Lower lobe of right lung (tissue), 2 donors: ENCODE measurements around the gene ZCCHC14. TPM values are rescaled to one million over a fixed set of nuclear protein-coding genes. Genes with fewer than 3 reads are reported as not detected.
"Not testable (repeated sequence)": the region's sequence is repeated elsewhere in the genome, so short reads cannot be mapped to it uniquely, and the experiment has no call there.

Source experiments
- ATAC-seq, 2 donors: fragments of 200-7000 bp; cut with Tn5 transposase; one replicate each; pipeline ENCODE4 v1.9.1; 2020 to 2022; ENCODE audit warnings: mild to moderate bottlenecking in 2 of 2, moderate library complexity in 2 of 2
- DNase-seq: peaks from one replicate; pipeline ENCODE4 v3.0.0-alpha.2; 2020
- H3K27ac ChIP-seq: fragments of 200-600 bp; one replicate; pipeline ENCODE4 v1.8.0; 2022
- H3K27me3 ChIP-seq: fragments of 200-600 bp; one replicate; pipeline ENCODE4 v1.8.0; 2022; ENCODE audit warnings: low read depth
- H3K36me3 ChIP-seq: fragments of 200-600 bp; one replicate; pipeline ENCODE4 v1.8.0; 2022; ENCODE audit warnings: mild to moderate bottlenecking
- H3K4me1 ChIP-seq: fragments of 200-600 bp; one replicate; pipeline ENCODE4 v1.8.0; 2022
- H3K4me3 ChIP-seq: fragments of 200-600 bp; one replicate; pipeline ENCODE4 v1.8.0; 2022; ENCODE audit warnings: mild to moderate bottlenecking
- H3K9me3 ChIP-seq: fragments of 200-600 bp; one replicate; pipeline ENCODE4 v1.8.0; 2022
- intact Hi-C: fragments of 100-400 bp; cut with DNase I; formaldehyde crosslinking; loops from one replicate; pipeline ENCODE4 v1.11.0; 2022
- total RNA-seq: library from RNA; stranded (reverse); fragmentation: NEBNext Ultra II Directional; extraction: Animal tissue kit (Norgen Biotek cat#: 25700); gene quantifications from one replicate; pipeline ENCODE4 v1.2.1, GENCODE V29; 2021
- TF ChIP-seq, protein P1 (sequence below): fragments of 200-600 bp; IDR thresholded peaks from one replicate; pipeline ENCODE4 v1.8.0; 2022; ENCODE audit warnings: antibody characterized with exemption, mild to moderate bottlenecking
- donor health status: DM: no; HTN: yes; CAD: no; lungs with severe emphysema.

The ZCCHC14 gene
- total RNA-seq, 1 donor from 2014 or later = 23.9 TPM

DNA sequence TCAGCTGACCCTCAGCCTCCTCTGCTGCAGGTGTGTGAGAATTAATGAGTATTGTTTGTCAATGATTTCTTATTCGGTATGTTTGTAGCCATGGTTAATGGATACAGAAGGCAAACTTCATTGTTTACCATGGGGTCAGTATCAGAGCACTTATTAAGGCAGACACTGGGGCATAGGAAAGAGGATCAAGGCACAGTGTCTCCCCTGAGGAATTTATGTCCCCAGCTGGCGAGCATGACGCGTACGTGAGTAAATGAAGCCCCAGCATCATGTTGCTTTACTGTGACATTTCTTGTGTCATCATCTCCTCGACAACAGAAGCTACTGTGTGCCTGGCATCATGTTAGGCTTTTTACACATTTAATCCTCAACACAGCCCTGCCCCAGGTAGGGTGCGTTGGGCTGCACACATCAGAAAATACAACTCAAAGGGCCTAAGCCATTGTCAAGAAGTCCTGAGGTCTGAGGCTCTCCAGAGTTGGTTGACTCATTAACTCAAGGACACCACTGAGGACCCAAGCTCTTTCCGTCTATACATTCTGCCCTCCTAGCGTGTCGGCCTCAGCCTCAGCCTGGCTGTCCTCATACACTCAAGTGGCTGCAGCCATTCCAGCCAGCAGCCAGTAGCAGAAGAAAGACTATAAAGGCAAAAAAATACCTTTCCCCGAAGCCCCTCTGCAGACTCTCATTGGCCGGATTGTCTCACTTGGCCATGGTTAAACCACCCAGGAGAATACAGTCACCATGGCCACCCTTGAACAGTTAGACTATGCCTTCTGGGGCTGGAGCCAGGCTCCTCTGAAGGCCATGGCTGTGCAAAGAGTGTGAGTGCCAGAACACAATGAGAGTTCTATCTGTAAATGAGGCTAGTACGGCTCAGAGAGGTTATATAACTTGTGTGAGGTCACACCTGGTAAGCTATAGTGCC is 13.9 kb upstream of the ZCCHC14 start:
- Histone ChIP-seq H3K4me1 (peaks cover 16% of the 10 kb centered on the region), H3K9me3 (no peaks in the 10 kb centered on the region), H3K36me3 (no peaks in the 10 kb centered on the region), H3K4me3 (no peak overlapping the region), H3K27ac (no peak overlapping the region), H3K27me3 (no peaks in the 10 kb centered on the region)
- no peak for DNase-seq
- intact Hi-C loops = no loop called here
- TF ChIP-seq, protein P1, sequence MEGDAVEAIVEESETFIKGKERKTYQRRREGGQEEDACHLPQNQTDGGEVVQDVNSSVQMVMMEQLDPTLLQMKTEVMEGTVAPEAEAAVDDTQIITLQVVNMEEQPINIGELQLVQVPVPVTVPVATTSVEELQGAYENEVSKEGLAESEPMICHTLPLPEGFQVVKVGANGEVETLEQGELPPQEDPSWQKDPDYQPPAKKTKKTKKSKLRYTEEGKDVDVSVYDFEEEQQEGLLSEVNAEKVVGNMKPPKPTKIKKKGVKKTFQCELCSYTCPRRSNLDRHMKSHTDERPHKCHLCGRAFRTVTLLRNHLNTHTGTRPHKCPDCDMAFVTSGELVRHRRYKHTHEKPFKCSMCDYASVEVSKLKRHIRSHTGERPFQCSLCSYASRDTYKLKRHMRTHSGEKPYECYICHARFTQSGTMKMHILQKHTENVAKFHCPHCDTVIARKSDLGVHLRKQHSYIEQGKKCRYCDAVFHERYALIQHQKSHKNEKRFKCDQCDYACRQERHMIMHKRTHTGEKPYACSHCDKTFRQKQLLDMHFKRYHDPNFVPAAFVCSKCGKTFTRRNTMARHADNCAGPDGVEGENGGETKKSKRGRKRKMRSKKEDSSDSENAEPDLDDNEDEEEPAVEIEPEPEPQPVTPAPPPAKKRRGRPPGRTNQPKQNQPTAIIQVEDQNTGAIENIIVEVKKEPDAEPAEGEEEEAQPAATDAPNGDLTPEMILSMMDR = no peak
- no peak for ATAC-seq

DNA sequence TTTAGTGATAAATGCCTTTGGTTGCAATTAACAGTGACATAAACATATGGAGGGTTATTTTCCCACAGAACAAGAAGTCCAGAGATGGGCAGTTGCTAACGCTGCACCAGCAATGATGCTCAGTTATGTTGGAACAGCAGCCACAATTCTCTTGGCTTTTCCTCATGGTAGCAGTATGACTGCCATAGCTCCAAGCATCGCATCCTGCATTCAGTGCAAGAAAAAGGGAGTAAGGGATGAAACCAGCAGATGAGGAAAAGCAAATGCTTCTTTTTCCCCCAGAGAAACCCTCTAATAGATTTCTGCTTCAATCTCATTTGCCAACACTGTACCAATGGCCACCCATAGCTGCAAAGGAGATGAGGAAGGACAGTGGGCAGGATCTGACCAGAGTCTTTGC is 13.0 kb upstream of the ZCCHC14 start:
- Histone ChIP-seq H3K9me3 (no peaks in the 10 kb centered on the region), H3K36me3 (no peaks in the 10 kb centered on the region), H3K27me3 (no peaks in the 10 kb centered on the region), H3K27ac (no peak overlapping the region), H3K4me1 (peaks cover 16% of the 10 kb centered on the region), H3K4me3 (no peak overlapping the region)
- TF ChIP-seq, protein P1 = no peak
- intact Hi-C loops = no loop called here
- ATAC-seq = no peak
- no peak for DNase-seq

DNA sequence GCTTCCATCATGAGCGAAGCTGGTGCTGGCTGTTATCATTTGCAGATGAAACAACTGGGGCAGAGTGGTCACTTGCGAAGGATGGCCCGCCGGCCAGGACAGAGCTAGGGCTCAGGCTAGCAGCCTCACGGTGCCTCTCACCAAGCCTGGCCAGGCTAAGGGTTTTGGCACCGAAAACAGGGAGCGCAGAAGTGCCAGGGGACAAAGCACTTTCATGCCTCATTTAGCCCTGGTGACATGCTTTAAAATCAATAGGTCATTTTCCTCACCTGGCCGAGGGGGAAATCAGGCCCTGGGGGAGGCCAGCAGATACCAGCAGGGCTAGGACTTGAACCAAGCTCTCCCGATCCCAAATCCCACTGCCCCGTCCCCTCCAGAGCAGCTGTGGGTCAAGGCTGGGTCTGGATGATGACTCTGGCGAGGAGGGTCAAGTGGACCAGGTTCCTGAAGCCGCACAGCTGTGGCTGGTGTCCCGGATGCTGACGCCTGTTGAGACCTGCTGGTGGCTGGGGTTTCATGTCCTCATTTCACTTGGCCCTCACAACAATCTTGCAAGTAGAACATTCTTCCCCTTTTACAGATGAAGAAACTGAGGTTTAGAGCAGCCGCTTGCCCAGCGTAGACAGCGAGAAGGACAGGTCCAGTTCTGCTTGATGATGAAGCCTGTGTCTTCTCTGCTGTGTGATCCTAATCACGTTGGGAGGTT is 10.6 kb upstream of the ZCCHC14 start:
- H3K9me3 ChIP-seq, intact Hi-C loops, DNase-seq, H3K4me3 ChIP-seq, H3K36me3 ChIP-seq, H3K27me3 ChIP-seq, H3K27ac ChIP-seq: not testable (repeated sequence)
- ATAC-seq = peak in 1 of 2 donors; percentile 36
- H3K4me1 ChIP-seq = peaks cover 14% of the 10 kb centered on the region

DNA sequence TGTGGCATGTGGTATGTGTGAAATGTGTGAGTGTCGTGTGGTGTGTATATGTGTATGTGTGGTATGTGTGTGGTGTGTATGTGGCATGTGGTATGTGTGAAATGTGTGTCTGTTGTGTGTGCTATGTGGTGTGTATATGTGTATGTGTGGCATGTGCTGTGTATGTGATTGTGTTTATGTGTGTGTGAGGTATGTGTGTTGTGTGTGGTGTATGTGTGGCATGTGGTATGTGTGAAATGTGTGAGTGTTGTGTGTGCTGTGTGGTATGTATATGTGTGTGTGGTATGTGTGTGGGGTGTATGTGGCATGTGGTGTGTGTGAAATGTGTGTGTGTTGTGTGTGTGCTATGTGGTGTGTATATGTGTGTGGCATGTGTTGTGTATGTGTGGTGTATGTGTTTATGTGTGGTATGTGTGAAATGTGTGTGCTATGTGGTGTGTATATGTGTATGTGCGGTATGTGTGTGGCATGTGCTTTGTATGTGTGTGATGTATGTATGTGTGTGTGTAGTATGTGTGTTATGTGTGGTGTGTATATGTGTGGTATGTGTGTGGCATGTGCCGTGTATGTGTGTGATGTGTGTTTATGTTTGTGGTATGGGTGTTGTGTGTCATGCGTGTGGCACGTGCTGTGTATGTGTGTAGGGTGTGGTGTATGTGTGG is 9.6 kb upstream of the ZCCHC14 start:
- no peak for ATAC-seq
- TF ChIP-seq, protein P1 = no peak
- Histone ChIP-seq H3K27ac (no peak overlapping the region), H3K4me1 (peaks cover 5% of the 10 kb centered on the region), H3K4me3 (no peak overlapping the region), H3K36me3 (no peaks in the 10 kb centered on the region), H3K27me3 (no peaks in the 10 kb centered on the region), H3K9me3 (no peaks in the 10 kb centered on the region)
- intact Hi-C loops = no loop called here
- DNase-seq = no peak

DNA sequence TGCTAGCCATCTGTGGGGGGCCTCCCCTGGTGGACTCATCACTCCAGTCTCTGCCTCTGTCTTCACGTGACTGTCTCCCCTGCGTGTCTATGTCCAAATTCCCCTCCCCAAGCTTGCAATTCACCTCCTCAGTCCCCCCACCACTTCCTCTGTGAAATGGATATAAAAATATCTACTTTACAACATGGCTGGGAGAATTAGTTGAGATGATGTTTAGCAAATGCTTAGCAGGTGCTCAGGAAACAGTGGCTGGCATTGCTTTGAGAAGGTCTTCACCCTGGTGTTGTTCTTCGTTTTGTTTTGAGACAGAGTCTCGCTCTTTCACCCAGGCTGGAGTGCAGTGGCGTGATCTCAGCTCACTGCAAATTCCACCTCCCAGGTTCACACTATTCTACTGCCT is 8.3 kb upstream of the ZCCHC14 start:
- DNase-seq = no peak

More for the DNA sequence above, 8.3 kb upstream of the ZCCHC14 start:
- H3K4me3 ChIP-seq = no peak overlapping the region
- no peak overlapping the region for H3K27ac ChIP-seq
- TF ChIP-seq, protein P1 = no peak
- H3K4me1 ChIP-seq = no peaks in the 10 kb centered on the region
- H3K27me3 ChIP-seq = no peaks in the 10 kb centered on the region
- no peak for ATAC-seq
- H3K36me3 ChIP-seq = no peaks in the 10 kb centered on the region
- intact Hi-C loops = no loop called here
- H3K9me3 ChIP-seq = no peaks in the 10 kb centered on the region
